ENCODE data around the gene ADAT1. TPM values are rescaled to one million over a fixed set of nuclear protein-coding genes. Genes with fewer than 3 reads are reported as not detected.

Gene ADAT1, protein sequence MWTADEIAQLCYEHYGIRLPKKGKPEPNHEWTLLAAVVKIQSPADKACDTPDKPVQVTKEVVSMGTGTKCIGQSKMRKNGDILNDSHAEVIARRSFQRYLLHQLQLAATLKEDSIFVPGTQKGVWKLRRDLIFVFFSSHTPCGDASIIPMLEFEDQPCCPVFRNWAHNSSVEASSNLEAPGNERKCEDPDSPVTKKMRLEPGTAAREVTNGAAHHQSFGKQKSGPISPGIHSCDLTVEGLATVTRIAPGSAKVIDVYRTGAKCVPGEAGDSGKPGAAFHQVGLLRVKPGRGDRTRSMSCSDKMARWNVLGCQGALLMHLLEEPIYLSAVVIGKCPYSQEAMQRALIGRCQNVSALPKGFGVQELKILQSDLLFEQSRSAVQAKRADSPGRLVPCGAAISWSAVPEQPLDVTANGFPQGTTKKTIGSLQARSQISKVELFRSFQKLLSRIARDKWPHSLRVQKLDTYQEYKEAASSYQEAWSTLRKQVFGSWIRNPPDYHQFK
- polyA plus RNA-seq (2011; rRNA removed) (18.9 and 26.5 TPM in 2 replicates), polyA minus RNA-seq (2011; rRNA and poly(A)+ RNA removed) (18.7 and 18.8 TPM in 2 replicates)

DNA sequence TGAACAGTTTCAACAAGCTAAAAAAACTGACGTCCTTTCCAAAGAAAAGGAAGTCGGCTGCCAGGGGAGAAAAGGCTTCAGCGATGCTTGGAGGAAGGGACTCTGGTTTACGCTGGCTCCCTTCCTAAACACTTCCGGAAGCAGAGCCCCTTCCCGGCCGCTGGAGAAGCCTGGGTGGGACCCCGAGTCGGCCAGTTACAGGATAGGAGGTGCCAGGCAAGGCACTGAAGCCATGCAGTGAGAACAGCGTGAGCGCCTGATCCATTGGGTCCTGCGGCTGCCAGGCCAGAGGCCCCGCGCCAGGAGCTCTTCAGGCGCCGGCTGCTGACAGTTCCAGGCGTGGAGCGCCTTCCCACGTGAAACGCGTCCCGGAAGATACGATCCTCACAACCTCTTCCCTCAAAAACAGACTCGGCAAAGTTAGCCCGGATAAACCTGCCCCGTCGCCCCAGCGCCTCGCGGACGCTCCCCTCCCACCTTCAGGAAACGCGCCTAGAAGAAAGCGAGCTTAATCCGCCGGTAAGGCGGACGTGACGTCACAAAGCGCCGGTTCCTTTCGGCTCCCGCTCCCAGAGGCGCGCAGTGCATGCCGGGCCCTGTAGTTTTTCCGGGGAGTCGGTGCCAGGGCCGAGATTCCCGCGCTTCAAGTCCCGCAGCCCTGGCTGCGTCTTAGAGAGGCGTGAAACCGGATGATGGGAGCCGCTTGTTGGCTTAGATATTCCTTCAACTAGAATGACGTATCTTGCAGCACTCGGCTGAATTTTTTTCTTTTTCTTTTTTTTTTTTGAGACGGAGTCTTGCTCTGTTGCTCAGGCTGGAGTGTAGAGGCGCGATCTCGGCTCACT, at the start of gene ADAT1:
ADAT1 (minus strand) TSS at position 521 of the 845 bp plus-strand sequence. CDS start 2,482 bp downstream, outside the sequence.
- Histone ChIP-seq H3K4me3 (ENCODE audit: low read depth, low read length) (peak within 1 kb of the TSS; percentile 54), H3K36me3 (ENCODE audit: control insufficient read depth, insufficient read depth, low read length) (peaks cover 6% of the 10 kb centered on the region; the same call in 1 of the 2 replicates), H3K27me3 (ENCODE audit: control insufficient read depth, insufficient read depth, low read length) (no peaks in the 10 kb centered on the region)
- TF ChIP-seq, protein P1, sequence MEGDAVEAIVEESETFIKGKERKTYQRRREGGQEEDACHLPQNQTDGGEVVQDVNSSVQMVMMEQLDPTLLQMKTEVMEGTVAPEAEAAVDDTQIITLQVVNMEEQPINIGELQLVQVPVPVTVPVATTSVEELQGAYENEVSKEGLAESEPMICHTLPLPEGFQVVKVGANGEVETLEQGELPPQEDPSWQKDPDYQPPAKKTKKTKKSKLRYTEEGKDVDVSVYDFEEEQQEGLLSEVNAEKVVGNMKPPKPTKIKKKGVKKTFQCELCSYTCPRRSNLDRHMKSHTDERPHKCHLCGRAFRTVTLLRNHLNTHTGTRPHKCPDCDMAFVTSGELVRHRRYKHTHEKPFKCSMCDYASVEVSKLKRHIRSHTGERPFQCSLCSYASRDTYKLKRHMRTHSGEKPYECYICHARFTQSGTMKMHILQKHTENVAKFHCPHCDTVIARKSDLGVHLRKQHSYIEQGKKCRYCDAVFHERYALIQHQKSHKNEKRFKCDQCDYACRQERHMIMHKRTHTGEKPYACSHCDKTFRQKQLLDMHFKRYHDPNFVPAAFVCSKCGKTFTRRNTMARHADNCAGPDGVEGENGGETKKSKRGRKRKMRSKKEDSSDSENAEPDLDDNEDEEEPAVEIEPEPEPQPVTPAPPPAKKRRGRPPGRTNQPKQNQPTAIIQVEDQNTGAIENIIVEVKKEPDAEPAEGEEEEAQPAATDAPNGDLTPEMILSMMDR (IDR thresholded peaks at IDR 0.05; ENCODE audit: insufficient read depth, low read depth, low read length) = no peak
- peak; percentile 90 for DNase-seq (ENCODE audit: low read depth)
- CTCF ChIA-PET = interaction anchor here (1.1 to 4.8 kb wide), 5 partner anchors 20 to 152 kb away, joined by 3 to 20 read pairs (median 8); no protein-coding TSS in a partner anchor
- POLR2A ChIA-PET = interaction anchor here (0.6 to 1.2 kb wide), 4 partner anchors 18 to 58 kb away, joined by 3 to 8 read pairs (median 3); partner anchors contain the start of genes KARS1 and TERF2IP

DNA sequence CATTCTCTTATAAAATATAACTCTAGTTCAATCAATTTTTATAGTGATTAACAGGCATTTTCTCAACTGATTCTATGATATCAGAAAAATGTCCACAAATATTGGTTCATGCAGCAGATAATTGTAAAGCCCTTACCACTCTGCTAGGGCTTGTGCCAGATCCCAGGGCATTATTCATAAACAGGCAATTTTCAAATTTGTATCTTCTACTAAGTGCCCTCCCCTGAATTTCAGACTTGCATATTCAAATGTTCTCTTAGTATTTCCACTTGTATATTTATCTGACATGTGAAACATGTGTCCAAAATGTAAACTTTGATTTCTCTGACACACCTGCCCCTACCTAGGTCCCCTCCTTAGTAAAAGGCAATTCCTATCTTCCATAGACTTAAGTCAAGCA, 44.4 kb upstream of the ADAT1 start:
- TF ChIP-seq, protein P1 (IDR thresholded peaks at IDR 0.05; ENCODE audit: insufficient read depth, low read depth, low read length) = no peak
- Histone ChIP-seq H3K36me3 (ENCODE audit: control insufficient read depth, insufficient read depth, low read length) (no peaks in the 10 kb centered on the region; the same call in 1 of the 2 replicates), H3K4me3 (ENCODE audit: low read depth, low read length) (no peak overlapping the region), H3K27me3 (ENCODE audit: control insufficient read depth, insufficient read depth, low read length) (no peaks in the 10 kb centered on the region)
- ChIA-PET CTCF (no interaction called here), POLR2A (no interaction called here)
- no peak for DNase-seq (ENCODE audit: low read depth)

DNA sequence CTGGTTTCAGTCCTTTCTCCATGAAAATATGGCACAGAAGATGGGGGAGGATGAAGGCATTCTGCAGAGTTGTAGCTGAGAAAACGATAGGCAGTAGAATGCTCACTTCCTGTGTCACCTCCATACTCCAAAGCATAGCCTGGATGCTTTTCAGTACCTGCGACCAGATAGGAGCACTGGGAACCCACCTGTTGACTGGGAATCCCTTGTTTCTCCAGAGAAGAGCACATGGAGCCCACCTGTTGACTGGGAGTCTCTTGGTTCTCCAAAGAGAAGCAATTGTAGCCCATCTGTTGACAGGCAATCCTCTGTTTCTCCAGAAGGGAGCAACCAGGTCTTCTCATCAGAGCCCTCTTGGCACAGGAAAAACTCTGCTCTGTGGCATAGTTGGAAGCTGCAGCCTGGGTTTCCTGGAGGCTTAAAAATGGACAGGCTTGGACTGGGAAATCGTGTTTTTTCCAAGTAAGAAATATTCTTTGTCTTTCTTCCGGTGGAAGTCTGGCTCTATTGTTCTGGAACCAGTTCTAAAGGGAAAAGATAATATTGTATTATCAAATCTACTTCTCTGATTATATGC, 37.7 kb upstream of the ADAT1 start:
- TF ChIP-seq, protein P1 (IDR thresholded peaks at IDR 0.05; ENCODE audit: insufficient read depth, low read depth, low read length) = no peak
- ChIA-PET POLR2A (no interaction called here), CTCF (no interaction called here)
- H3K36me3 ChIP-seq (ENCODE audit: control insufficient read depth, insufficient read depth, low read length) = peaks cover 21% of the 10 kb centered on the region
- DNase-seq (ENCODE audit: low read depth) = no peak
- H3K27me3 ChIP-seq (ENCODE audit: control insufficient read depth, insufficient read depth, low read length) = no peaks in the 10 kb centered on the region
- H3K4me3 ChIP-seq (ENCODE audit: low read depth, low read length) = no peak overlapping the region

DNA sequence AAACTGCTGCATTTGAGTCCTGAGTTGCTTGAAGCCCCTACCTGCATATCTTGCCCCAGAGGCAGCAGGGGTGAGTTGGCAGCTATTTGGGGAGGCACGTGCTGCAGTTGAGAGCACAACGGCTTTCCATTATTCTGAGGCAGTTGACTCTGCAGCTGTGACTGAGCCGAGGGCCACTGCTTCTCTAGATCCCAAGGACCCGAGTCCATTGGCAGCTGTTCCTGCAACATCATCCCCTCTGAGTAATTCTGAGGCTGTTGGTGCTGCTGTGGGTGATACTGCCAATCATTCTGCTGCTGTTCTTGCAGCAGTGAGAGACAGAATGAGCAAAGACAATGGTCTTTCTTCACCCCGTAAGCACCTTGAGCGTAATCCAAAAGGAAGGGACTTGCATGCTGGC, 37.2 kb upstream of the ADAT1 start:
- H3K27me3 ChIP-seq (ENCODE audit: control insufficient read depth, insufficient read depth, low read length) = no peaks in the 10 kb centered on the region
- TF ChIP-seq, protein P1 (IDR thresholded peaks at IDR 0.05; ENCODE audit: insufficient read depth, low read depth, low read length) = no peak
- DNase-seq (ENCODE audit: low read depth) = no peak
- no peak overlapping the region for H3K4me3 ChIP-seq (ENCODE audit: low read depth, low read length)
- CTCF ChIA-PET = no interaction called here
- POLR2A ChIA-PET = no interaction called here
- peaks cover 23% of the 10 kb centered on the region for H3K36me3 ChIP-seq (ENCODE audit: control insufficient read depth, insufficient read depth, low read length)

Measured in BJ (cell line).